22Rv1 (cell line): ENCODE data around the gene SLC1A7.

Experiments used
- CTCF ChIP-seq: fragments of 450-650 bp; IDR thresholded peaks from 2 replicates; pipeline ENCODE4 v1.5.1; 2017; ENCODE audit warnings: mild to moderate bottlenecking
- ZFX ChIP-seq: fragments of 450-650 bp; IDR thresholded peaks from 2 replicates; pipeline ENCODE4 v1.6.1; 2017; ENCODE audit warnings: antibody characterized with exemption, borderline replicate concordance

- TF ChIP-seq CTCF (no peak), ZFX (no peak)
These were observed 73.9 kb downstream of the SLC1A7 start for GRCh38 chr1:53068314-53069099.
